SK-MEL-5 (cell line): ENCODE results near the gene TJP3. TPM values are rescaled to one million over a fixed set of nuclear protein-coding genes. Genes with fewer than 3 reads are reported as not detected.

Experiments
- DNase-seq: peaks from one replicate; pipeline ENCODE4 v3.0.0-alpha.2; 2016; ENCODE audit warnings: low read depth, low spot score
- in situ Hi-C: cut with HindIII; loops from 2 replicates; pipeline ENCODE4 v1.10.0; 2016; ENCODE audit warnings: low sequenced_read_pairs, high pct_unique_total_duplicates, low pct_unique_long_range_greater_than_20kb
- total RNA-seq: library from RNA; depleted of rRNA; stranded (reverse); fragments of >200 nt; shearing (Covaris generic); gene quantifications from 2 replicates; pipeline ENCODE4 v1.2.3, GENCODE V29; 2014

TJP3 gene
- total RNA-seq, 1 experiment from 2014 or later = 0.21 TPM

DNA sequence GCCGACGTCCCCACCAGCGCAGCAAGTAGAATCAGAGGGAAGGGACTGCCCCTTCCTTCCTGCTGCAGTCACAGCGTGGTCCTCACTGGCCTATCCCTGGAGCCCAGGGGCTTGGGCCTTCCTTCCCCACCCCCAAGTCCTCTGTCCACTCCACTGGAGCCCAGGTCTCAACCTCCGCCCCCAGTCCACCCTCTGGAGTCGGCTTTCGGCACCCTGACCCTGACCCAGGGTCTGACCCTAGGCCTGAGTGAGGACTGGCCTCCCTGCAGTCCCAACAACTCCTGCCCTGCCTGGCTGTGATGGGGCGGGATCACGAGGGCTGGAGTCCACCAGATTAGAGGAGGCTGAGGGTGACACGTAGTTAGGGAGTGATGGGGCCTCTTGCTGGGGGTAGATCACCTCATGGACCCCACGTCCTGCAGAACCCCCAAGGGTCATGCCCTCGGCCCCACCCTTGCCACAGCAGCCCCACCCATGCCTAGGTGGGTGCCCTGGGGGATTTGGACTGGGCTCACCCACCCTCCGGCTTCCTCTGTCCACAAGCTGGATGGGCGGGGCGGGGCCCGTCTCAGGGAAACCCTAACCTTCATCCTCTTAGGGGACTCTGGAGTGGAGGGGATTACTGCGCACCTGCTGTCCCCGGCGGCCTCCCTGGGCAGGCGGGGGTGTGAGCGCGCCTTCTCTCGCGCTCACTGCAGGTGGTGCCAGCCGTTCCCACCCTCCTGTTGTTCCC is 60.0 kb downstream of the TJP3 start:
- in situ Hi-C loops = no loop called here
- no peak for DNase-seq

DNA sequence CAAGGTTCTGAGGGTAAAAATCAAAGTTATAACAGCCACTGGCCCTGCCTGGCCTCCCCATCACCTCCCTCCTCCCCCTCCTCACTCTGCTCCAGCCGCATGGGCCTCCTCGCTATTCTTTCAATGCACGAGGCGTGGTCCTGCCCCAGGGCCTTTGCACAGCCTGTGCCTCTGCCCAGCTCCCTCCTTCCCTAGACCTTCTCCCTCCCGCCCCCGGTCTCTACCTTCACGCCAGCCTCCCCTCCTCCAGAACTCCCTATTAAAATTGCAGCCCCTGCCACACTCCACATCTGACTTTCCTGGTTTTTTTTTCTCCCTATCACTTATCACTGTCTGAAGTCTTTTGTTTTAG is 60.5 kb downstream of the TJP3 start:
- no peak for DNase-seq
- in situ Hi-C loops = no loop called here

DNA sequence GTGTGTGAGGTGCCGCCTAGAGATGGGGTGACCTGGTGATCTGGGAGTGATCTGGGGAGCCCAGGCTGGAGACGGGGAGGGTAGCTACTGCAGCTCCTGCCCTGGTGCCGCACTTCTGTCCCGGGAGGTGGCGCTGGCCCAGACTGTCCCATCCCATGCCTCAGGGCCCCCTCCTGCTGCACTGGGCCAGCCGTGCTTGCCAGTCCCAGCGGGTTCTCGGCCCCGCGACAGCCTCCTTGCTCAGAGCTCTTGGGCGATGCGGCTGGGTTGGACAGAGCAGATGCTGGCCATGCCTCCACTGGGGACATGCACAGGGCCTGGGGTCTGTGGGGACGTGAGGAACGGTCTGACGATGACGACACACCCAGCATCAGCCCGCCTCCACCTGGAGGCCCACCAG is 61.3 kb downstream of the TJP3 start:
- DNase-seq = no peak
- in situ Hi-C loops = no loop called here

DNA sequence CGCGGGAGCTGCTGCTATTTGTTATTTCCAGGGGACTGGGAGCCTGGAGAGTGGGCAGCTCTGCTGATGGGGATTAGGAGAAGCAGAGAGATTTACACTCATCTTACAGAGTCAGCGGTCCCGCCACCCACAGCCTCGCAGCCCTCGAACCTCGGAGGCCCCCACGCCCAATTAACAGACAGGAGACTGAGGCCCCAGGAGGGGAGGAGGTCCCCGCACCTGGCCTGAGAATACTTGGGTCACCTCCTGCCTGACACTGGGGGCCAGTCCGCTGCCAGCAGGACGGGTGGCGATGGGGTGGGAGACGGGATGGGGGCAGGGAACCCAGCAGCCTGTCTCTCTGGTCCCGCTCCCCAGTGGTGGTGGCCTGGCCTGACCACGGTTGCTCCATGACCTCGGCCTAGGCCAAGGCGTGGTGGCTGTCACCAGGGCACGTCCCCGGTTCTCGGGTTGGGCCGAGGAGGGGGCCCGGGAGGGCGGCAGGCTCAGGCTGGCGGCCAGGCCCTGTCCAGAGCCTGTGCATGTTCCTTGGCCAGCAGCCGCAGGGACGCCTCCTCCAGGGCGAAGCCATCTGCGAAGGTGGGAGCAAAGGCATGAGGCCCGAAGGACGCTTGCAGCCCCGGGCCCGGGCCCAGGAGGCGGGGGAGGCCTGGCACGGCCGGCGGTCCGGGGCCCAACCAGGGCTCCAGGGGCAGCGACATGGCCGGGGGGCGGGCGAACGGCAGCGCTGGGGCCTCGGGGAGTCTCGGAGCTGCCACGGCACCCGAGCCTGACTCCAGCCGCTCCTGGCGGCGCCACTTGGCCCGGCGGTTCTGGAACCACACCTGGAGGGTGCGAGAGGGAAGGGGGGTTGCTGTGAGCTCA is 62.2 kb downstream of the TJP3 start:
- no peak for DNase-seq
- in situ Hi-C loops = no loop called here

DNA sequence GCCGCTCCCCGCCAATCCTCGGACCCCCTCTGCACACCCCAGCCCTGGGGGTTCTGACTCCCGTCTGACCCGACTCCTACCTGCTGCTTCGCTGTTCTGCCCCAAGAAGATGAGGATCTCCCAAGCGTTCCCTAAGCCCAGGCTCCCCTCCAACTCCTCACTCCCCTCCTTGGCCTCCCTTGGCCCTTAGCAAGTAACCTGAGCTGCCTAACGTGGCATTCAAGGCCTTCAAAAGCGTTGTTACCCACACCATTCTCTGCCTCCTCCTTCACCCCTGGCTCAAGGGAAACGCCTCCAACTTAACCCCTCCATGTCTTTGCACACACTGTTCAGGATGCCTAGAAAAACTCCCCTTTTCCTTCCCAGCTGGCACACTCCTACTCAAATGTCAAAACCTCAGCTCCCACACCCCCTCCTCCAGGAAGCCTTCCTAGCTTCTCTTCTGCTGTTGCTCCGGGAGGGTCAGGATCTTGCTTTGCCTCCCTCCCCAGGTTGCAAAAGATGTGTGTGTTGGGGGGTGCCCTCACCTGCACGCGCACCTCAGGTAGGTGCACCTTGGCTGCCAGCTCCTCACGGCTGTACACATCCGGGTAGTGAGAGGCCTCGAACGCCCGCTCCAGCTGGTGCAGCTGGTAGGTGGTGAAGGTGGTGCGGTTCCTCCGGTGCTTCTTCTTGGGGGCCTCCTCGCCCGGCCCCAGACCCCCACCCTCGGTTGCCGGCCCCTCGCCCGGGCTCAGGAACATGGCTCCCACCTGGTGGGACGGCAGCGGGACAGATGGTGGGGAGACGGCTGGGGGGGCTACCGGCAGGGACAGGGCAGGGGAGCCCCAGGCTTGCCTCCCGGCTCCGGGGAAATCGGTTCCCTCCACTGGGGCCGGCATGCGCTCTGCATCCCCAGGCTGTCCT is 63.1 kb downstream of the TJP3 start:
- DNase-seq = no peak
- in situ Hi-C loops = no loop called here

DNA sequence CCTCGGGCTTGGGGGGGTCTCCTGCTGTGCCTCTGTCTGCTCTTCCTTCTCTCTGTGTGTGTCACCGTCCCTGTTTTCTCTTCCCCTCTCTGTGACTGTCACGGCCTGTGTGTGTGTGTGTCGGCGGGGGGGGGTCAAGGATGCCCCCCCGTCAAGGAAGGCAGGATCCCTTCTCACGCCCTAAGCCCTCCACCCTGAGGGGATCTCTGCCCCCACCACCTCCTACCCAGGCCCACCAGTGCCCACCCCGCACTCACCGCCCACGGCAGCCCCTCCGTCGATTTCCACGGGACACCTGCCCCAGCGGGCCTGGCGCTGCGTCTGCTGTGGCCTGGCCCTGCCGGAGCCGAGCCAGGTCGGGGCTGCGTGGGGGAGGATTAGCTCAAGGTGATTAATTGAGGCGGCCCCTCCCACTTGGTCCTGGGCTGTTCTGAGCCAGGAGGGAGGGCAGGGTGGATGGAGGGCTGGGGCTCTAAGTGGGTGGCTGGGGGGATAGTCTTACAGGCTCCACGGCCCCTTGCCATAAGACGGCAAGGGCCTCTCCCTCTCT is 63.8 kb downstream of the TJP3 start, which contains the start of gene RAX2:
TSS of gene RAX2 (minus strand) at position 323 of the 550 bp plus-strand sequence. CDS start 486 bp downstream, outside the sequence.
- in situ Hi-C loops = no loop called here
- DNase-seq = no peak

DNA sequence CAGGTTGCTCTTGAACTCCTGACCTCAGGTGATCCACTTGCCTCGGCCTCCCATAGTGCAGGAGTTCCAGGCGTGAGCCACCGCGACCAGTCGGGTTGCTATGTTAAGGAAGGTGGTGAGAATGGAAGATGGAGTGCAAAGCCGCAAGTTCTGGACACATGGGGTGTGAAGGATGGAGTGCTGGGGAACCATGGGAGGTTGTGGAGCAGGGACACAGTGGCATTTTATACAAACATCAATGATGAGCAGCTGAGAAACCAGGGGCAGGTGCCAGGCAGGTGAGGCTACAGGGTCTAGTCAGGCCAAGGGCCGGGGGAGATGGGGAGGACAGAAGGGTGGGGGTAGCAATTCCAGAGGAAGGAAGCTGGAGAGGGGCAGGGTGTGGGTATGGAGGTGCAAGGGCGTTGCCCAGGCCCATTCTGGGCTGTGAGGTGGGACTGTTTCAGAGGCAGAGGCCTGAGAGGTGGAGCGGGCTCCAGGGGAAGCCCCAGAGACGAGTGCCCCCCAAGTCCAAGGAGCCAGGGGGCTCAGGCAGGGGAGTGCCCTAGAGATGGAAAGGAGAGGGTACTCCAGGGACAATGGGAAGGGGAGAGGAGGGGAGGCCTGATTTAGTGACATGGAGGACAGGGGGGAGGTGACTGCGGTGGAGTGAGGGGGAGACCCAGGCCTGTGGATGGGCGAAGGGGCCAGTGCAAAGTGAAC is 65.8 kb downstream of the TJP3 start:
- in situ Hi-C loops = no loop called here
- DNase-seq = no peak

DNA sequence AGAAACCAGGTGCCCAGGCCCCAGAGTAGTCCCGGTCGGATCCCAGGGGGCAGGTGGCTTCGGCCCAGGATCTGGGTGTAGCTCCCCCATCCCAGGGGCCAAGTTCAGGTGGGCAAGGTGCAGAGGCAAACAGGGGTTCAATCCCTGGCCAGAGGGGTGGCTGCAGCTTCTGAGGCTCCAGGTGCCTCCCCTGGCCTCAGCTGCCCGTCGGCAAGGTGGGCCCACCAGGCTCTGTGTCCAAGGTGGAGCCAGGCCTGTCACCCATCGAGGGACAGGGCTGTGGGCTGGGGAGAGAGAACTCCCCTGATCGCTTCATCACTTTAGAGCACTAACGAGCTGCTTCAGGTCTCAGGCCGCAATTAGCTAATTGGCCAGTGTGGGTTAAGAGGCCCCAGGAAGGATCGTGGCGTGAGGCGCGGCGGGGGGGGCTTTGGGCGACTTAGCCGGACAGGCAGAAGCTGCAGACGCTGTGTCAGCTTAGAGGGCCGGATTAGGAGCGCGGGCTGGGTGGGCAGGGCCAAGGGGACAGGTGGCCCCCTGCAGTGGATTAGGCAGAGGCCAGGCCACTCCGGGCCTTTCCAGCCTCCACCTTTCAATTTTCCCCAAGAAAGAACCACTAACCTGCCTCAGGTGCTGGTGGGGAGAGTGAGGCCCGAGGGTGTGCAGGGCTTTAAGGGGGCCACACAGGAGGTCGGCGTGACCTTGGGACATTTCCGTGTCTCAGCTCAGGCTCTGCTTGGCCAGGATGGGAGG is 66.6 kb downstream of the TJP3 start:
- no peak for DNase-seq

DNA sequence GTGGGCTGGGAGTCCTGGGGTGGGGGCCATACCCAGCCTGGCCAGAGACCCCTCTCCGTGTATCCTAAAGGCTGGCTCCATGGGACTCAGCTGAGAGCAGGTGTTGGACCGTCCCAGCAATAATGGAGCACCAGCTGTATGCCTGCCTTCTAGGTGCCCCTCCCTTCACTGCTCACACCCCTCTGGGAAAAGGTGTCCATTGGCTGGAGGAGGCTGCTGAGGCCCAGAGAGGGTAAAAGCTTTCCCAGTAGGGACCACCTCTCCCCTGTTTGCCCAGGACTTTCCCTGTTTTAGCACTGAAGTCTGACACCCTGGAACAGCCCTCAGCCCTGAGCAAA is 67.2 kb downstream of the TJP3 start:
- no peak for DNase-seq
- in situ Hi-C loops = no loop called here

More for the DNA sequence above, 66.6 kb downstream of the TJP3 start:
- in situ Hi-C loops = no loop called here

DNA sequence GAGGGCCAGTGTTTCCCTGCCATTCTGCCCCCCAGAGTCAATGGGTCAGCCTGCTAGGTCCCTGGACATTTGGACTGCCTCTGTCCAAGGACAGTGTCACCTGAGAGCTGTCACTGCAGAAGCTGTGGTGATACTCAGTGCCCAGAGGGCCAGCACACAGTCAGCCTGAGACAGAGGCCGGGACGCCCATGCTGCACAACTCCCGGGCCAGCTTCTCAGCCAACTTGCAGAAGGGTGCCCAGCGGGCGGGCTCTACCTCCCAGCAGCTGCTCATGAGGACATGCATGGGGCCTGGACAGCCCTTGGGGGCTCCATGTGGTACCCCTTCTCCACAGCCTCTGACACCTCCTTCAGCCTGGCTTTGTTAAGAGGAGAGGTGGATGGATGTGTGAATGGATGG is 67.6 kb downstream of the TJP3 start:
- in situ Hi-C loops = no loop called here

DNA sequence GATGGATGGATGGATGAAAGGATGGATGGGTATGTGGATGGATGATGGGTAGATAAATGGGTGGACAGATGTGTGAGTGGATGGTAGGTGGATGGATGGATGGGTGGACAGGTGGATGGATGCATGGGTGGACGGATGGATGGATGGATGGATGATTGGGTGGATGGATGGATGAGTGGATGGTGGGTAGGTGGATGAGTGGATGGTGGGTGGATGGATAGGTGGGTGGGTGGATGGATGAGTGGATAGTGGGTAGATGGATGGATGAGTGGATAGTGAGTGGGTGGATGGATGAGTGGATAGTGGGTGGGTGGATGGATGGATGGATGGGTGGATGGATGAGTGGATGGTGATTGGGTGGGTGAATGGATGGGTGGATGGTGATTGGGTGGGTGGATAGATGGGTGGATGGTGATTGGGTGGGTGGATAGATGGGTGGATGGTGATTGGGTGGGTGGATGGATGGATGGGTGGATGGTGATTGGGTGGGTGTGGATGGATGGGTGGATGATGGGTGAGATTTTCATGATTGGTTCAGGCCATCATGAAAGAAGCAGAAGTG is 68.4 kb downstream of the TJP3 start:
- no peak for DNase-seq
- in situ Hi-C loops = no loop called here

More for the DNA sequence above, 67.6 kb downstream of the TJP3 start:
- DNase-seq = no peak

DNA sequence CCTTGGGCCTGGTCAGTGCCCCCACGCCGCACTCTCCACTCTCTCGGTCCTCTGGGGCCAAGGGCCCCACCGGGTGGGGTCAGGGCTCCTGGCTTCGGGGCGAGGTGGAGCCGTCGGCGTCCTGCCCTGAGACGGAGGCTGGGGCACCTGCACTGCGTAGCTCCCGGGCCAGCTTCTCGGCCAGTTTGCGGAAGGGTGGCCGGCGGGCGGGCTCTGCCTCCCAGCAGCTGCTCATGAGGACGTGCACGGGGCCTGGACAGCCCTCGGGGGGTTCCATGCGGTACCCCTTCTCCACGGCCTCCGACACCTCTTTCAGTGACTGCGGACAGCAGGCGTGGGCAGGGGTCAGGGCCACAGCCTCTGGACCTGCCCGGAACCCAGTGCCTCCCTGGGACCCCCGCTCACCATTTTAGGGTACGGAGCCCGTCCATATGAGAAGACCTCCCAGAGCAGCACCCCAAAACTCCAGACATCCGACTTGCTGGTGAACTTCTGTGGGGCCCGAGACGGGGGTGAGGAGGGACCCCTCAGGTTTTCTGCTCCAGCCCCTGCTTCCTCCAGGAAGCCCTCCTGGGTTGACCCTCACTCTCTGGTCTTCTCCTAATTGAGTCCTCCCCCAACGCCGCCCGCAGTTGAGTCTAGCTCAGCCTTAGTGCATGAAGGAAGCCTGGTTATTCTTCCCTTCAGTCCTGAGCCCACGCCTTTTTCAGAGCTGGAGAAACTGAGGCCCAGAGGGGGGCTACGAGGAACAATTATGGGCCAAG is 70.1 kb downstream of the TJP3 start:
- no peak for DNase-seq
- in situ Hi-C loops = no loop called here

DNA sequence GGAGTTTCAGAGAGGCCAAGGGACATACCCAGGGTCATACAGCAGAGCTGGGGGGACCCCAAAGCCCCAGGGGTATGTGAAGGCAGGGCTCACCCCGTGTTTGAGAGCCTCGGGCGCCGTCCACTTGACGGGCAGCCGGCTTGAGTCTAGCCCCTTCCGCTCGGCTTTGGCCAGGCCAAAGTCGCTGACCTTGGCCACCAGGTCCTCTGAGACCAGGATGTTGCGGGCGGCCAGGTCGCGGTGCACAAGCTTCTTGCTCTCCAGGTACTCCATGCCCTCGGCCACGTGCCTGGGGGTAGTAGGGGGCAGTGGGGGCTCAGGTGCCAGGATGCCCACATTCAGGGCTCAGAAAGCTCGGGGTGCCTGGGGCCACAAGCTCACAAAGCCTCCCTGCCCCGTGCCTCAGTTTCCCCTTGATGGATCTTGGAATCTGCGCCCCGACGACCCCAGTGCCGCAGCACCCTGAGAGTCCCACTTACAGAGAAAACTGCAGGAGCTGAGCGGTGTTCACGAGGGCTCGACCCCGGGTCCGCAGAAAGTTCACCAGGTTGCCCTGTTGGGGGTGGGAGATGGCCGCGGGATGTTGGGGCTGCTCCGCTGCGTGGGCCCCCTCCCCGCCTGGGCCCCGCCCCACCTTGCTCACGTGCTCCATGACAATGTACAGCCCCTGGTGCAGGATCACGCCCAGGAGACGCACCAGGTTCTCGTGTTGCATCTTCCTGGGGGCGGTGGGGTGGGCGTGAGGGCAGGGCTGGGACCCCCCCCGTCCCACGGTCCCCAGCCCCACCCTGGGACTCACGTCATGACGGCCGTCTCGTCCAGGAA is 70.9 kb downstream of the TJP3 start:
- DNase-seq = no peak
- in situ Hi-C loops = no loop called here

DNA sequence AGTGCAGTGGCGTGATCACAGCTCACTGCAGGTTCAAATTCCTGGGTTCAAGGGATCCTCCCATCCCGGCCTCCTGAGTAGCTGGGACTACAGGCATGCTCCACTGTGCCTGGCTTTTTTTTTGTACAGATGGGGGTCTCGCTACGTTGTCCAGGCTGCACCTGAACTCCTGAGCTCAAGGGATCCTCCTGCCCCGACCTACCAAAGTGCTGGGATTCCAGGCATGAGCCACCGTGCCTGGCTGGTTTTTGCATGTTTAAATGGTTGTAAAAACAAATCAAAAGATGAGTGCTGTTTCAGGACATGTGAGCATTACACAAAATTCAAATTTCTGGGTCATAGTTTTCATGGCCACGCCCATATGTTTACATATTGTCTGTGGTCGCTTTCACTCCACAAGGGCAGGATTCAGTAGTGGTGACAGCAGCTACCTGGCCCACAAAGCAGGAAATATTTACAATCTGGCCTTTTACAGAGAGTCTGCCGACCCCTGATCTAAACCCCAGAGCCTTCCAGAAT is 72.7 kb downstream of the TJP3 start:
- in situ Hi-C loops = no loop called here
- DNase-seq = no peak

DNA sequence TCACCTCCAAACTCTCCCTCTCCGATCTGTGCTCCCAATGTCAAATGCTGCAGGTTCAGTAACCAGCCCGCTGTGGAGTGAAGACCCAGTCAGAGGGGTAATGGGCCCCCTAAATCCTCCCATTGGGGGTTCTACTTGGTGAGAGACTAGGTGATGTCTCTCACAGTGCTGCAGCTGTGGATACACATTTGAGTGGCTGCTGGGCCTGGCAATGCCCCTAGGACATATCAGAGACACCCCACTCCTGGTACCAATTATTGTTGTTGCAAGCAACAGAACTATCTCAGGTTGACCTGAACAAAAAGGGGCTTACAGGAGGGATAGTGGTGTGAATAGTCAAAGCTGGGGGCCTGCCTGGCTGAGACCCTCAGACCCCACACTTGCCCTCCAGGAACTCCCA is 73.4 kb downstream of the TJP3 start:
- DNase-seq = no peak
- in situ Hi-C loops = no loop called here
